ENCODE measurements around the gene ANKRD1. TPM values are rescaled to one million over a fixed set of nuclear protein-coding genes. Genes with fewer than 3 reads are reported as not detected.
A peak's percentile ranks its signal among the peaks of the same experiment; 100 is the strongest.

The ANKRD1 gene
- total RNA-seq, 1 donor from 2014 or later = 5.8 TPM

- no peak overlapping the region for H3K4me3 Mint-ChIP-seq (ENCODE audit: unreplicated experiment)
- DNase-seq (ENCODE audit: extremely low spot score, unreplicated experiment) = no peak
- H3K27ac Mint-ChIP-seq (ENCODE audit: unreplicated experiment) = peak overlapping the region; percentile 59
- no peaks in the 10 kb centered on the region for H3K27me3 Mint-ChIP-seq (ENCODE audit: unreplicated experiment)
- no peaks in the 10 kb centered on the region for H3K9me3 Mint-ChIP-seq (ENCODE audit: unreplicated experiment)
- no peak for TF ChIP-seq CTCF (IDR thresholded peaks at IDR 0.05)
- peaks cover 58% of the 10 kb centered on the region for H3K4me1 Mint-ChIP-seq (ENCODE audit: unreplicated experiment)
- no peaks in the 10 kb centered on the region for H3K36me3 Mint-ChIP-seq (ENCODE audit: unreplicated experiment)
Observed at GRCh38 chr10:90935581-90936275, 14.8 kb upstream of the ANKRD1 start.

- no peak overlapping the region for H3K4me3 Mint-ChIP-seq (ENCODE audit: unreplicated experiment)
- DNase-seq (ENCODE audit: extremely low spot score, unreplicated experiment) = no peak
- H3K27ac Mint-ChIP-seq (ENCODE audit: unreplicated experiment) = peak overlapping the region; percentile 97
- no peak for TF ChIP-seq CTCF (IDR thresholded peaks at IDR 0.05)
- H3K9me3 Mint-ChIP-seq (ENCODE audit: unreplicated experiment) = peaks cover 5% of the 10 kb centered on the region
- H3K27me3 Mint-ChIP-seq (ENCODE audit: unreplicated experiment) = no peaks in the 10 kb centered on the region
- H3K36me3 Mint-ChIP-seq (ENCODE audit: unreplicated experiment) = no peaks in the 10 kb centered on the region
- H3K4me1 Mint-ChIP-seq (ENCODE audit: unreplicated experiment) = peaks cover 59% of the 10 kb centered on the region
Observed at GRCh38 chr10:90930971-90931871, 10.3 kb upstream of the ANKRD1 start.

- H3K9me3 Mint-ChIP-seq (ENCODE audit: unreplicated experiment) = peaks cover 5% of the 10 kb centered on the region
- H3K27ac Mint-ChIP-seq (ENCODE audit: unreplicated experiment) = peak overlapping the region; percentile 97
- H3K27me3 Mint-ChIP-seq (ENCODE audit: unreplicated experiment) = no peaks in the 10 kb centered on the region
- TF ChIP-seq CTCF (IDR thresholded peaks at IDR 0.05) = no peak
- H3K4me1 Mint-ChIP-seq (ENCODE audit: unreplicated experiment) = peaks cover 49% of the 10 kb centered on the region
- no peak for DNase-seq (ENCODE audit: extremely low spot score, unreplicated experiment)
- no peaks in the 10 kb centered on the region for H3K36me3 Mint-ChIP-seq (ENCODE audit: unreplicated experiment)
- peak overlapping the region; percentile 57 for H3K4me3 Mint-ChIP-seq (ENCODE audit: unreplicated experiment)
Observed at GRCh38 chr10:90930070-90930837, 9.4 kb upstream of the ANKRD1 start.

GRCh38 chr10:90929179-90929578 lies 8.3 kb upstream of the ANKRD1 start:
- no peak for TF ChIP-seq CTCF (IDR thresholded peaks at IDR 0.05)
- Mint-ChIP-seq H3K4me1 (ENCODE audit: unreplicated experiment) (peaks cover 48% of the 10 kb centered on the region), H3K27me3 (ENCODE audit: unreplicated experiment) (no peaks in the 10 kb centered on the region)

More at GRCh38 chr10:90929179-90929578, 8.3 kb upstream of the ANKRD1 start:
- DNase-seq (ENCODE audit: extremely low spot score, unreplicated experiment) = no peak
- H3K36me3 Mint-ChIP-seq (ENCODE audit: unreplicated experiment) = no peaks in the 10 kb centered on the region
- peaks cover 5% of the 10 kb centered on the region for H3K9me3 Mint-ChIP-seq (ENCODE audit: unreplicated experiment)
- peak overlapping the region; percentile 97 for H3K27ac Mint-ChIP-seq (ENCODE audit: unreplicated experiment)
- H3K4me3 Mint-ChIP-seq (ENCODE audit: unreplicated experiment) = no peak overlapping the region
